ENCODE data around the gene TLR5.

DNA sequence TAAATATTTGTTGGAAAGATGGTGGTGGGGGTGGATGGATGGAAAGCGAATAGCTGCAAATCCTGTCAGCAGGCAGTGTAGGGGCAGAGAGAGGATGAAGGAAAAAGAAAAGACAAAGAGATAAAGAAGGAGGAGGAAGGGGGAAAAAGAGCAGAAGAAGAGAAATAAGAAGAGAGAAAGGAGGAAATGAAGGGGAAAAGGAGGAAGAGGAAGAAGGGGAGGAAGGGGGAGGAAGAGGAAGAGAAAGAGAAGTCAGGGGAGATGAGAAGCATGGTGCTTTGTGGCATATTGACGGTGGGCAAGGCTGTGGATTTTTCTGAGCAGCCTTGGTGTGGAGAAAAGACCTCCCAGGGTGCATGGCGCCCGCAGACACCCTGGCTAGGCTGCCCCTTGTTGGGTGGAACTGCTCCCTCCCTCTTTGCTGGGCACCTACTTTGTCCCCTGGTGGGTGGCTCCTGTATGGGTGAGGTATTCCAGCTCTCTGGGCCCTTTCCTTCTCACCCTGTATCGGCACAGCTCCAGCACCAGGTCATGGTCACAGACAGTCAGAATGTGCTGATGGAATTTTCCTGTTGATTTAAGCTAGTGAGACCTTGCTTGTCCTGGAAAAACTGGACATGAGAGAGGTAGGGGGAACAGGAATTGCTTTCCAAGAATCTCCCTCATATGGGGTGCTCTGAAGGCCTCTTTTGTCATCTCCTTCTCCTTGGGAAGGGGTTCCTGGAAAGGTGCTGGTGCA is 45.7 kb upstream of the TLR5 start:
- no peak for TF ChIP-seq CTCF (IDR thresholded peaks at IDR 0.05)
- TF ChIP-seq POLR2A (IDR thresholded peaks at IDR 0.05) = no peak

Measured in heart left ventricle (tissue), 13 donors.